Measurements from ENCODE around the gene AGPS.
"Not testable (repeated sequence)": the region's sequence is repeated elsewhere in the genome, so short reads cannot be mapped to it uniquely, and the experiment has no call there.

Gene AGPS

DNA sequence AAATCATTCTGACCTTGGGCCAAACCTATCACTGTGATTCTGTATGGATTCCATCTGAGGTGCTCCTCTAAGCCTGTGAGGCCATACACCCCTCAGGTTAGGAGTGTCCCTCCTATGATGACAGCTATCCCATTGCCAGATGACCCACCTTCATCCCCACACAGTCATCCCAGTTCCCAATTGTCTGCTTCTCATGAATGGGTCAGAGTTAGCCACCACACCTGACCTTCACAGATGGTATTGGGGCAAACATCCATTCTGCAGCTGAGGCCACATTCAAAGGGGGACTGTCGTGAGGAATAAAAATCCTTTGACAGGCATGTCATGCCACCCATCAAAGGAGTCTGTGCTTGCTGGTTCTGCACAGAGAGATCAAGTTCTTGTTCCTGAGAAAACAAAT is 155.2 kb downstream of the AGPS start:
- no peak overlapping the region for H3K27ac ChIP-seq (ENCODE audit: low read length)
- no peaks in the 10 kb centered on the region for H3K36me3 ChIP-seq (ENCODE audit: control insufficient read depth, low read depth, low read length)
- H3K9ac ChIP-seq (ENCODE audit: low read length): no peak overlapping the region
- no peaks in the 10 kb centered on the region for H3K4me1 ChIP-seq (ENCODE audit: control insufficient read depth, low read depth, low read length)
- no peak overlapping the region for H3K4me3 ChIP-seq (ENCODE audit: low read length)
- H3K9me3 ChIP-seq (ENCODE audit: control insufficient read depth, low read depth, low read length): no peaks in the 10 kb centered on the region
- H3K27me3 ChIP-seq (ENCODE audit: control insufficient read depth, insufficient read depth, low read length): no peaks in the 10 kb centered on the region

DNA sequence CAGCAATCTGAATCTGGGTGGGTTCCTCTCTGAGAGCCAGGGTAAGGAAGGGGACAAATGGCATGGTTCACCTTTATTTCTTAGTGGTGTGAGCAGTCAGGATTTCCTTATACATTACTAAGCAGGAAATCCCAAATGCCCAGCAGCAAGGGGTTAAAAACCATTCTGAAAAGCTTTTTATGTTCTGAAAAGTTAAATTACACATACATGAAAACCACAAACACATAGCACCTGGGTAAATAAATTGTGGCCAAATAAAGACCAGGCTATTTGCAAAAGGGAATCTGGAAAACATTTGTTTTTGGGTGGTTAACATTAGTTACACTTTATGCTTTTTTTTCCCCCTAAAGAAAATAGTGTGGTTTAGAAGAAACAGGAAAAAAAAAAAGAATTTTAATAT is 156.1 kb downstream of the AGPS start:
- no peaks in the 10 kb centered on the region for H3K27me3 ChIP-seq (ENCODE audit: control insufficient read depth, insufficient read depth, low read length)
- no peaks in the 10 kb centered on the region for H3K9me3 ChIP-seq (ENCODE audit: control insufficient read depth, low read depth, low read length)
- H3K36me3 ChIP-seq (ENCODE audit: control insufficient read depth, low read depth, low read length): no peaks in the 10 kb centered on the region
- no peaks in the 10 kb centered on the region for H3K4me1 ChIP-seq (ENCODE audit: control insufficient read depth, low read depth, low read length)
- no peak overlapping the region for H3K9ac ChIP-seq (ENCODE audit: low read length)
- no peak overlapping the region for H3K4me3 ChIP-seq (ENCODE audit: low read length)
- no peak overlapping the region for H3K27ac ChIP-seq (ENCODE audit: low read length)

DNA sequence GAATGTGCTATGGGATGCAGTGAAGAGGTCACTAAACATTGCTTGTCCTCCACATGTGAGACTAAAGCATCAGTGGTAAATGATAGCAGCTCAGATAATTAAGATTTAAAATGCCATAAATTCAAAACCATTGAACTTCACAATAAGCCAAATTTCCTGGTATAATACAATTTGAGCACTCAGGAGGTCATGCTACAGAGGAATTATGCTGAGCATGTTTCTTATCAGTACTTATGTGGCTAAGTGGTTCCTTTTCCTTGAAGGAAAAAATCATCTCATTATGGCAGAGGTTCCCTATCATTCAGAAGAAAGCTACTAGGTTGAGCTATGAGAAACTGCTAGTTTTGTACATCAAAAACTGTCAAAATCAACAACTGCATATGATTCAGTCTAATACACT is 156.6 kb downstream of the AGPS start:
- H3K4me1 ChIP-seq (ENCODE audit: control insufficient read depth, low read depth, low read length): no peaks in the 10 kb centered on the region
- H3K9me3 ChIP-seq (ENCODE audit: control insufficient read depth, low read depth, low read length): no peaks in the 10 kb centered on the region
- no peak overlapping the region for H3K9ac ChIP-seq (ENCODE audit: low read length)
- no peak overlapping the region for H3K4me3 ChIP-seq (ENCODE audit: low read length)
- no peak overlapping the region for H3K27ac ChIP-seq (ENCODE audit: low read length)
- H3K27me3 ChIP-seq (ENCODE audit: control insufficient read depth, insufficient read depth, low read length): no peaks in the 10 kb centered on the region
- no peaks in the 10 kb centered on the region for H3K36me3 ChIP-seq (ENCODE audit: control insufficient read depth, low read depth, low read length)

DNA sequence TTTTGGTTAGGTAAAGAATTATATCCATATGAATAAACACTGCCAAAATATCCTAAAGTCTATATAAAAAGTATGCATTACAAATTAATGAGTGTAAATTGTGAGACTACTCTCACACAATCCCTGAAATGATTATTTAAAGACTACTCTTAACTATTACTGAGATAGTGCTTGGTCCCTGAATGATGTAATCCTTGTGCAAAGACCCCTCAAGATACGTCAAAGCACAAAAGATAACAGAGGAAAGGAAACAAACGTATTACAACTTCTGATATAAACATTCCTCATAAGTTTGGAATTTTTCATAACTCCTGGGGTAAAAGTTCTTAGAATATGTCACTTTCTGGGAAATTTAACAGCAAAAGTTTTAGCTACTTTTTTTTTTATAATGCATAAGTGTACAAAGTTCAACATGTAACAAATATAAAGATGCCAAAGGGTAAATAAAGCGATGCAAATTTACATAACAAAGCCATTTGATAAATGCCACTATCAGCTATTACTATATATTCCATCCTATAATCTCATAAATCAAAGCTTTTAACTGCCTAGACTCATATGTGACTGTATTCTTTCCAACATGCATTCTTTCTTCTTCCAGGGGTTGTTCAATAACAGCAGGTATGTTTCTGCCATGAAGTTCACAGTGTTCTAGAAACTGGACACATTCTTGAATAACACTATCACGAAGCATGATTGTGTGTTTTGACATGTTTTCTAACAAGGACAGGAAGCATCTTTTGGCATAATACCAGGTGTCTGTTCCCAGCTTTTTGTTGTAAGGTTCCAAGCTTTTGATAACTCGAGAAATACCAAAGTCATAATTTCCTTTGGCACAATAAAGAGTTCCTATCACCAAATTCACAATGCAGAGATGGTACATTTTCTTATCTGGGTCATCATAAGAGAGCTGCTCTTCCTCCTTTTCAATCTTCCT is 158.0 kb downstream of the AGPS start:
- no peaks in the 10 kb centered on the region for H3K9me3 ChIP-seq (ENCODE audit: control insufficient read depth, low read depth, low read length)

DNA sequence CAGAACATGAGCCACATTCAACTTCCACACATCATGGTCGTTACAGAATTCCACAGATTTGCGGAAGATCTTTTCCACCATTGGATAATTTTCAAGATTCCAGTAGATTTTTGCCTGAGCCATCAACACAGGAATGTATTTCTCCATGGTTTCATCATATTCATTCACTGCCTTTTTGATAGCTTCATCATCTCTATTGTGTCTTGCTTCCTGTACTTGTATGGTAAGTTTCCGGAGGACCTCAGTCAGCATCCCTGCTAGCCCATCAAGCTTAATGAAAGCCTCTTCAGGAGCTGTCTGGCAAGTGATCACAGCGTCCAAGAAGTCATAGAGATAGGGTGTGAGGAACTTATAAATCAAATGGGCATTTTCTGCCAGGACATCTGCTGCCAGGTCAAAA is 158.8 kb downstream of the AGPS start:
- H3K9me3 ChIP-seq (ENCODE audit: control insufficient read depth, low read depth, low read length); H3K27me3 ChIP-seq (ENCODE audit: control insufficient read depth, insufficient read depth, low read length); H3K36me3 ChIP-seq (ENCODE audit: control insufficient read depth, low read depth, low read length); H3K27ac ChIP-seq (ENCODE audit: low read length); H3K4me3 ChIP-seq (ENCODE audit: low read length); H3K4me1 ChIP-seq (ENCODE audit: control insufficient read depth, low read depth, low read length); H3K9ac ChIP-seq (ENCODE audit: low read length): not testable (repeated sequence)

More for the DNA sequence above, 158.0 kb downstream of the AGPS start:
- Histone ChIP-seq H3K27me3 (ENCODE audit: control insufficient read depth, insufficient read depth, low read length) (no peaks in the 10 kb centered on the region), H3K4me3 (ENCODE audit: low read length) (no peak overlapping the region), H3K27ac (ENCODE audit: low read length) (no peak overlapping the region), H3K4me1 (ENCODE audit: control insufficient read depth, low read depth, low read length) (no peaks in the 10 kb centered on the region), H3K9ac (ENCODE audit: low read length) (no peak overlapping the region), H3K36me3 (ENCODE audit: control insufficient read depth, low read depth, low read length) (no peaks in the 10 kb centered on the region)

DNA sequence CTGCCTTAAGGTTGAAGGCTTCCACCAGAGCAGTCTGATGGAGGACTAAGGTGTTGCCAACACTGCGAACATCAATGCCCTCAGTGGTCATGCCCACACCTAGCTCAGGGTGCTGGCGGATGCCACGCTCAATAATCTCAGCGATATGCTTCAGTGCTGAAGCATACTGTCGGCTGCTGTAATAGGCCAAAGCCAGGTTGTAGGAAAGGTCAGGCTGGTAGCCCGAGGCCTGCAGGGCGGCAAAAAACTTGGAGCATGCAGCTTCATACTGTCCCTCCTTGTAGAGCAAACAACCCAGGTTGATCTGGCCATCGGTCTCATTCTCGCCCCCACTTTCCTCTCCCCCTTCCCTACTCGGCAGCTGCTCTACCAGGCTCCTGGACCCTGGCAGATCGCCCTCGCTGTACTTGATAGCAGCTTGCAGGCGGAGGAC is 159.4 kb downstream of the AGPS start:
- peak overlapping the region; percentile 99 for H3K9ac ChIP-seq (ENCODE audit: low read length)

DNA sequence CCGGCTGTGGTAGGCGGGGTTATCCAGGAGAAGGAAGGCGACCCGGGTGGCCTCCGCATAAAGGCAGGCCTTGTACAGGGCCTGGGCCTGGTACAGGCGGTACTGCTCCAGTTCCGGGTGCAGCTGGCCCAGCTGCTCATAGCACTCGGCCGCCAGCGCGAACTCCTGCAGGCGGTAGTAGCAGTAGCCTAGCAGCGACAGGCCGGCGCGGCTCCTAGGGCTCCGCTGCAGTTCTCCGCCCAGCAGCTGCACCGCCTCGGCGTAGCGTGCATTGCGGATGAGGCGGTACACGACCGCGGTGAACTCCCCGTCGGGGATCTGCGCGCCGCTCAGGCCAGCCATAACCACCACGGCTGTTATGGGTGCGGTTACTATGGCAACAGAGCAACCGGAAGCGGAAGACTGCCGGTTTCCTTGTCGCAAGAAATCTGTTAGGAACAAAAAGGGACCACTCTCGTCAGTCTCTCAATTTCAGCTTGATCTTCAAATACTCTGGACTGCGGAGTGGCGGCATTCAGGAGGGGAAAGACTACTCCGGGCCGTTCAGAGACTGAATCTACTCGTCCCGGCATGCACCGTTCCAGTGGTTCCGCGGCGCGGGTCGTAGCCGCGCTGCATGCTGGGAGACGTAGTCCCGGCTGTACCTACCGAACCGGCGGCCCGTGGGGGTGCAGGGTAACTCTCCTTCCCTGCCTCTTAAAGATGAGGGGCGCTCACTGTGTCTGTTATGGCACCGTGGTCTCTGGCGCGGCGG is 160.0 kb downstream of the AGPS start:
- Histone ChIP-seq H3K4me1 (ENCODE audit: control insufficient read depth, low read depth, low read length) (no peaks in the 10 kb centered on the region), H3K27me3 (ENCODE audit: control insufficient read depth, insufficient read depth, low read length) (no peaks in the 10 kb centered on the region), H3K36me3 (ENCODE audit: control insufficient read depth, low read depth, low read length) (no peaks in the 10 kb centered on the region), H3K9ac (ENCODE audit: low read length) (peak overlapping the region; percentile 99), H3K27ac (ENCODE audit: low read length) (peak overlapping the region; percentile 100), H3K4me3 (ENCODE audit: low read length) (peak overlapping the region; percentile 98), H3K9me3 (ENCODE audit: control insufficient read depth, low read depth, low read length) (no peaks in the 10 kb centered on the region)

More for the DNA sequence above, 159.4 kb downstream of the AGPS start:
- Histone ChIP-seq H3K4me1 (ENCODE audit: control insufficient read depth, low read depth, low read length) (no peaks in the 10 kb centered on the region), H3K36me3 (ENCODE audit: control insufficient read depth, low read depth, low read length) (no peaks in the 10 kb centered on the region), H3K9me3 (ENCODE audit: control insufficient read depth, low read depth, low read length) (no peaks in the 10 kb centered on the region), H3K27me3 (ENCODE audit: control insufficient read depth, insufficient read depth, low read length) (no peaks in the 10 kb centered on the region), H3K27ac (ENCODE audit: low read length) (peak overlapping the region; percentile 100), H3K4me3 (ENCODE audit: low read length) (peak overlapping the region; percentile 98)

DNA sequence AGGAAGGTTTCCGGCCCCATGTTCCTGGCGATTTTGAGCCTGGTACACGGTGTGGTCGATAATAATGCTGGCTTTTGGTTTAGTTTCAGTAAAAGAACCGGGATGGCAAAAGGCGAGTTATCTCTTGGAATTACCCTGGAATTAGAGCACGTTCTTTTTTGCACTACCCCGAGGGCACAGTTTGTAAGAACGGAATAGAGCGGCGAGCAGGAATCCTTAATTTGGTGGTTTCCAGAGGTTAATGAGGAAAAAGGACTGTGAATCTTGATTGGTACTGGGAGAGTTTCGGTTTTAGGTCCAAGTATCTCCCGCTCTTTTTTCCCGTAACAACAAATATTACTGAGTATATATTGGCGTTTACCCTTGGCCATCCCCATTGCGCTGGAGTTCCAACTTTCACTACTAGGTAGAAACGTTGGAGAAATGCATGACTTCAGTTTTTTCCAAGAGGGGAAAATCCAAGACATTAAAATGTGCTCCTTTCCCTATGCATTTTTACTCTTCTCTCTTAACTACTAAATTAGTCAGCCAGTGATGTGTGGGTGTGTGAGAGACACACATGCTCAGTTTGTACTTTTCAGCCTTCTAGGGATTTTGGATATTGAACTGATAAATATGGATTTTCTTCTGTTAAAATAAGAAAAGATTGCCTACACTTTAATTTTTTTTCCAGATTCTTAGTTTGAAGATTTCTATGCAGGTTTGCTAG is 160.8 kb downstream of the AGPS start:
- Histone ChIP-seq H3K4me1 (ENCODE audit: control insufficient read depth, low read depth, low read length) (no peaks in the 10 kb centered on the region), H3K9me3 (ENCODE audit: control insufficient read depth, low read depth, low read length) (no peaks in the 10 kb centered on the region), H3K36me3 (ENCODE audit: control insufficient read depth, low read depth, low read length) (no peaks in the 10 kb centered on the region), H3K4me3 (ENCODE audit: low read length) (peak overlapping the region; percentile 98), H3K27me3 (ENCODE audit: control insufficient read depth, insufficient read depth, low read length) (no peaks in the 10 kb centered on the region), H3K9ac (ENCODE audit: low read length) (peak overlapping the region; percentile 99), H3K27ac (ENCODE audit: low read length) (peak overlapping the region; percentile 100)

DNA sequence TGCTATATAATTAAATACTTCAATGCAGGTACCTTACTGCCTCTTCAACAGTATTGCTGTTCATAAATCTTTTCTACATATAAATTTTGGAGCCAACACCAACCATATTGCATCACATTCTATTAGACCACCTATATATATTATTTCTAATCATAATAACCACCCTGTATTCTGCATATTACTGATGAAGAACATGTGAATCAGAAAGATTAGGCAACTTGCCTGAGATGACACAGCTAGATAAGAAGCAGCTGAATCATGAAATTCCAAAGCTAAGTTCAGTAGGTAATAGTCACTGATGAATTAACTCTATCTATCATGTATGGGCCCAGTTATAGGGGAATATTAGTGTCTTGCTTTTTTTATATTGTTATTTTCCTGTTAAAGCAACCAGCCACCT is 161.8 kb downstream of the AGPS start:
- Histone ChIP-seq H3K27me3 (ENCODE audit: control insufficient read depth, insufficient read depth, low read length) (no peaks in the 10 kb centered on the region), H3K9me3 (ENCODE audit: control insufficient read depth, low read depth, low read length) (no peaks in the 10 kb centered on the region), H3K4me1 (ENCODE audit: control insufficient read depth, low read depth, low read length) (no peaks in the 10 kb centered on the region), H3K9ac (ENCODE audit: low read length) (no peak overlapping the region), H3K36me3 (ENCODE audit: control insufficient read depth, low read depth, low read length) (no peaks in the 10 kb centered on the region), H3K27ac (ENCODE audit: low read length) (no peak overlapping the region), H3K4me3 (ENCODE audit: low read length) (no peak overlapping the region)

DNA sequence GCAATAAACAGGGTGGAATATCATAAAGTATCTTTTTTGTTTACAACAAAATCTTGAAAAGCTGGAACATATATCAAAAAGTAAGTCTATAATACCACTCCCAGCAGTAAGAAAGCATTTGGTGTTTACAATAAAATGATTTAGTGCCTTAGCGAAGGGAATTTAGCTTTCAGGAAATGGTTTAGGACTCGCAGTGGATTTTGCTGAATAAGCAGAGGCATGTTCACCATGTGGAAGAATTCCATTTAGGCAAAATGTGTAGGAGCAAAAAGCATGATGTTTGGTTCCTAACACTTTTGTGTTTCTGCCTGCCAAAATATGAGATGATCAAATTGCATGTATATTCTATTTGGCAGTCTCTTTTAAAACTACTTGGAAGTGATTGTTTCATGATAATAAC is 163.6 kb downstream of the AGPS start:
- no peaks in the 10 kb centered on the region for H3K4me1 ChIP-seq (ENCODE audit: control insufficient read depth, low read depth, low read length)
- H3K27me3 ChIP-seq (ENCODE audit: control insufficient read depth, insufficient read depth, low read length): no peaks in the 10 kb centered on the region
- no peaks in the 10 kb centered on the region for H3K36me3 ChIP-seq (ENCODE audit: control insufficient read depth, low read depth, low read length)
- no peak overlapping the region for H3K27ac ChIP-seq (ENCODE audit: low read length)
- H3K4me3 ChIP-seq (ENCODE audit: low read length): no peak overlapping the region
- H3K9me3 ChIP-seq (ENCODE audit: control insufficient read depth, low read depth, low read length): no peaks in the 10 kb centered on the region
- H3K9ac ChIP-seq (ENCODE audit: low read length): no peak overlapping the region

DNA sequence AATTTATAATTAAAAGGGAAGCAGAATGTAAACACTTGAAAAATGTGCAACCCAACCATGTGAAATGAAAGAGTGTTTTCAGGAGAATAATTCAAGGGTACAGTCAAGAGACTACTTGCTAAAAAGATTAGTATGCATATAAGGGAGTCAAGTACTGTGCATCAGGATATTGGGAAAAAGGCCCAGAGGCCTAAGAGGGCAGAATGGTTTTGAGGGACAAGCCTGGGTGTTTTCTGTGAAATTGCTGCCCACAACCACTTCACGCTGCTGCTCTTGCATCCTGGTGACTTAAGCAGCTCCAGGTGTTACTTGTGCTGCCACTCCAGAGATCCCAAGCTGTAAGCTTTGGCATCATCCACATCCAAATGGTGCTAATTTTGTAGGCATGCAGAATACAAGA is 165.2 kb downstream of the AGPS start:
- Histone ChIP-seq H3K27me3 (ENCODE audit: control insufficient read depth, insufficient read depth, low read length) (no peaks in the 10 kb centered on the region), H3K27ac (ENCODE audit: low read length) (no peak overlapping the region), H3K4me1 (ENCODE audit: control insufficient read depth, low read depth, low read length) (no peaks in the 10 kb centered on the region), H3K9ac (ENCODE audit: low read length) (no peak overlapping the region), H3K9me3 (ENCODE audit: control insufficient read depth, low read depth, low read length) (no peaks in the 10 kb centered on the region), H3K4me3 (ENCODE audit: low read length) (no peak overlapping the region), H3K36me3 (ENCODE audit: control insufficient read depth, low read depth, low read length) (no peaks in the 10 kb centered on the region)
